NCI-H2107 treated with DMSO at 0.1 percent for 48 hours (cell line): ENCODE results near the gene DAPK2.
A peak's percentile ranks its signal among the peaks of the same experiment; 100 is the strongest.
"Not testable (repeated sequence)": the region's sequence is repeated elsewhere in the genome, so short reads cannot be mapped to it uniquely, and the experiment has no call there.

Experiments used
- DNase-seq: peaks from one replicate; lab custom pipeline; 2025; ENCODE audit not compliant: unreplicated experiment; lab: John Stamatoyannopoulos, UW

Gene DAPK2

DNA sequence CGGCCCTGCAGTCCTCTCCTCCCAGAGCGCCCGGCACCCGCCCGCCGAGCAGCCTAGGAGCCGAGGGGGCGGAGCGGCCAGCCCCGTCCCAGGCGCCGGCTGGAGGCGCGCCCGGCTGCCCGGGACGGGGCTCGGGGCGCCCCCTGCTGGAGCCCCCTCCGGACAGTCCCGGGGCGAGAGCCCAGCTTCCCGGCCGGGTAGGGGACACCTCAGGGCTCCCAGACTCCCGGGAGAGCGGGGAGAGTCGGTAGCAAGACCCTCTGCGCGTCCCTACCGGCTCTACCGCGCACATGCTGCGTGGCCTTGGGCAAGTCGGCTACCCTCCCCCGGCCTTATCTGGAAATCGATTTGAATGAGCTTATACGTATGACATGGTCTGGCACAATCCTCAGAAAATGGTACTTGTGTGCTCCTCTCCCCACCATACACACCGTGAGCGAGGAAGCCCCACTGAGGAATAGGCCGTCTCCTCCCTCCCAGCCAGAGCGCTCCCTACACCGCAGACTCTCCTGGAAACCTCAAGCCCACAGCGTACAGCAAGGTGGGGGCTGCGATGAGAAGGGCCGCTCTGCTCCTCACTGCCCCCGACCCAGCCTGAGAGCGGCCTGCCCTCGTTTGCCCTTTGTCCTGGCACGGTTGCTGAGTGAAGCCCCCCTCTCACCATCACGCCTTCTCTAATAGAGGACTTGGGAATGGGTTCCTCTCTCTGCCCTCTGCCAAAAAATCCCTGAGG, at the start of gene DAPK2:
TSS of gene DAPK2 (minus strand) at position 65 of the 733 bp plus-strand sequence. CDS start 6,224 bp downstream, outside the sequence.
- DNase-seq: no peak

DNA sequence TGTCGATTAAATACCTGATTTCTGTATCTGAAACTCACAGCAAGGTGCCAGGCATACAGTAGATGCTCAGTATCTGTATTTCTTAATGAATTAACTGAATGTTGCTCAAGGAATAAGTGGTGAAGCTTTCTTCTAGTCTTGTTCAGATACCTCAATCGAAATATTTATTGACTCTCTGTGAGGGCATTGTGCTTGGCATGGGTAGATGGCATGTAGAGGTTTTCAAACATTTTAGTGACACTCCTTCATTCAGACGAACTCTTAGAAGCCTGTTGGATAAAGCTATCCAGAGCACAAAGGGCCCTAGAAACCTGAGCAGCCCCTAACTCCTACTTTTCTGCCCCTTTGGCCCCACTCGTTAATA, 49.1 kb upstream of the DAPK2 start:
- no peak for DNase-seq

DNA sequence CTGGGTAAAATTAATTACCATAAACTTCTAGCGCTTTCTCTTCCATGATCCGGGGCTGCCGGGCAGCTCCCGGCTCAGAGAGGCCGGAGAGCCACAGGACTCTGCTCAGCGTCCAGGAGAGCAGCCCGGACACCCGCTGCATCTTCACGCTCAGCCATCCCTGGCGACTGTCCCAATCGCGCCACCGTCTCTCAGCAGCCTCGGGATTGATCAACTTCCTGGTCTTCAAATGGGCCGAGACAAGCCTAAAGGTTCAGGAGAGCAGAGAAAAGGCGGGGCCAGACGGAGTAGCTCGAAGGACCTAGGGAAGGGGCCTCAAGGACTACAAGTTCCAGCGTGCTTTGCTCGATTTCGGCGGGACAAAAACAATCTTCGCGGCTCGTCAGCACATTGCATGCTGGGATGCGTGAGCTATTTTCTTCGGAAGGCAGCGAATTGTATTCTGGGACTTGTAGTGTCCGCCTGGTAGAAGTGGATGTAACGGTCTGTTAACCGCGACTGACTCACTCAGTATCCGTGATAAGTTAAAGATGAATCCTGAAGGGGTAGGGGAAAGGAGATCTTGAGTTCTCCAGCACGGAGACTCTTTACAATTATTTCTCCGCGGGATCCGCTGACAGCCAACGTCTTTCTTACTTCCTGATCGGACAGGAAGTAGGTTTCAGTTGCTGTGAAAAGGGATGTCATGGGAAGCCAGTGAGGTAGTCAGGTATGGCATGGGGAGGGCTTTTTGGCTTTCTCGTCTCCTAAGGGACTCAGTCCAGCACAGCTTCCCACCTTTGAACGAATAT, 47.5 kb upstream of the DAPK2 start, which contains the start of gene CIAO2A:
TSS of gene CIAO2A (minus strand) at position 212 of the 791 bp plus-strand sequence. CDS start at position 142, 70 bp downstream.
- peak; percentile 92 for DNase-seq

DNA sequence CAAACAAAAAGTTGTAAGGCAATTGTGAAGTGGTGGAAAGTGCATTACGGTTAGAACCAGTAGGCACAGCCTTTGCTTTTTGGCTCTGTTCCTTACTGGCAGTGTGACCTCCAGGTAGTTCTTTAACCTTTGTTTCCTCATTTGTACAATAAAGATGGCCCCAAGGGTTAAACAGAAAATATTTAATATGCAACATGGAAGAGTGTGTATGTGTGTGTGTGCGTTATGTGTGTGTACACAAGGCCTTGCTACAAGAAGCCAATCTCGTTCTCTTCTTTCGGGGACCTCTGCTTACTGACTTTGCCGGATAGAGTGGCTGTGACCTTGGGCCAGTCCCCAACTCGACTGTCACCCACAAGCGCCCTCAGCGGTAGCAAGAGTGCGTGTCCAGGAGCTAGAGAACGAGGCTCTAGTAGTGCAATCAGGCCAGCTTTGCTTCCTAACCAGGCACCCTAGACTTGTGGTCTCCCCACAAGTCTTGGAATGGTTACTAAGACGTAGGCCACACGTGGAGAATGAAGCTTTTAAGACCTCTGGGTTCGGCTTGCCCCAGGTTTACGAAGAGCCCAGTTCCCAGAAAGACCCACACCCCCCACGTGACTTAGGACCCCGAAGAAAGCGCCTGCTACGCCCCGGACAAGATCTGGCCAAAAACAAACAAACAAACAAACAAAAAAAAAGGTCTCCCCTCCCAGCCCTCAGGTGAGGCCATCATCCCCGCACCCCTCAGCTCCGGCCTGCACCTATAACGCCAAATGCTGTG, 46.8 kb upstream of the DAPK2 start:
- DNase-seq: no peak

DNA sequence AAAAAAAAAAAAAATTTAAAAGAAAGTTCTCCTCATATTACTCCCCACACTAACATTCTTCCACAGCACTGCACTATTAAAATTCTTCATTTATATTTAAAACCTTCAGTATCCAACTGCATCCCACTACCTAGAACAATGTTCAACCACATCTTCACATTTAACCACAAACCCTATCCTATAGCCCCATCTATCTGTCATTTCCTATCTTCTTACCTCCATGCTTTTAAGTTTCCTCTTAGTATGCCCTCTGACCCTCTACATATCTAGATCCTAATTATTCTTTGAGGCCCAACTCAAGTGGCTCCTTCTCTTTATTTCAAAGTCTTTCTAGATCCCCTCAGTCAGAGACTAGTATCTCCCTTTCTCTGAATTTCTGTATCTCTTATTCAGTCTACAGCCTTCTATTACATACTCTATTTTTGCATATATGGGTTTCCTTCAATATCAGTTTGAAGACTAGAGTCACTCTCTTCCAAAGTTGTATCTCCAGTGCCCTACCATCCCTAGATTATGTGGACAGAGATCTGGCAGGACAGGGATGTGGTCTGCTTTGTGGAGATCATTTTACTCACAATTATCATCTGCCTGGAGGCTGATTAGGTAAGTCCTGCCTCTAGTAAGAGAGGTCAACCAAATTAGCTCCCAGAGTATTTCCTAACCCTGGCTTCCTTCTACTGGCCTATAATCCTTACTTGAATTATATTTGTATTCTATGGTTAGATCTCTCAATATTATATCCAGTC, 46.0 kb upstream of the DAPK2 start:
- no peak for DNase-seq

DNA sequence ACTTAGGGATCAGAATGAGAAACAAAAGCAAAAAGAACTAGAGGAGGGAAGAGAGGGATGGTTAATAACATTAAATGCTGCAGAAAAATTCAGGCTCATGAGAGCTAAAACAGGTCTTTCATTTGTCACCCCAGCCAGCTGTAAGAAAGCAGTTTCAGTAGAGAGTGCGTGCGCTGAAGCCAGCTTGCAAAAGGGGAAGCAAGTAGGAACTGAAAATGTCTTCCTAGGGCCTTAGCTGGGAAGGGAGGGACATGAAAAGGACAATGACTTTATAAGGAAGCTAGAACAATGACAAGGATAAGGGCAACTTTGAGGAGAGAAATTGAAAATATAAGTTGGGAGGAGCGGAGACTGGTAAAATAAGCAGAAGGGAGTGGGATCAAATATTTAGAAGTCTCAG, 44.2 kb upstream of the DAPK2 start:
- DNase-seq: no peak

DNA sequence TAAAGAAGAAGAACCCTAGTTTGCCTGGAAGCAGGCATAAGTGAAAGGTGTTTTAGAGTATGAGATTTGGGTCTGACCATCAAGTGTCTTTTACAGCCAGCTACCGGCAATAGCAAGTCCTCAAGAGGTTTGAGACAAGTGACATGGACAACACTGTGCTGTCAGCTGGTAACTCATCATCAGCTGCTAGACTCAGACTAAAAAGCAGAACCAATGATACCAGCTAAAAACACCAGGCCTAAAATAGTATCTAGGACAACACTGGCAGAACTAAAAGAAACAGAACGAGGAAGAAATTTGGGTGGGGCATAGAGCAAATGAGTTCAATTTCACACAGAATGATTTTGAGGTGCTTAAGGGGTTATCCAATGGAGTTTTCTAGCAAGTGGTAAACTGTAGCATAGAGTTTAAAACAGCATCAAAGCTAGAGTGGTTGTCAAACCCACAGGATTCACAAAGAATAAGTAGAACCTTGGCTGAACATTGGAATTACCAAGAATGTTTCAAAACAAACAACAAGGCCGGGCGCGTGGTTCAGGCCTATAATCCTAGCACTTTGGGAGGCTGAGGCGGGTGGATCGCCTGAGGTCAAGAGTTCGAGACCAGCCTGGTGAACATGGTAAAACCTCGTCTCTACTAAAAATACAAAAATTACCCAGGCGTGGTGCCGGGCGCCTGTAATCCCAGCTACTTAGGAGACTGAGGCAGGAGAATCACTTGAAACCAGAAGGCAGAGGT, 43.4 kb upstream of the DAPK2 start:
- no peak for DNase-seq

DNA sequence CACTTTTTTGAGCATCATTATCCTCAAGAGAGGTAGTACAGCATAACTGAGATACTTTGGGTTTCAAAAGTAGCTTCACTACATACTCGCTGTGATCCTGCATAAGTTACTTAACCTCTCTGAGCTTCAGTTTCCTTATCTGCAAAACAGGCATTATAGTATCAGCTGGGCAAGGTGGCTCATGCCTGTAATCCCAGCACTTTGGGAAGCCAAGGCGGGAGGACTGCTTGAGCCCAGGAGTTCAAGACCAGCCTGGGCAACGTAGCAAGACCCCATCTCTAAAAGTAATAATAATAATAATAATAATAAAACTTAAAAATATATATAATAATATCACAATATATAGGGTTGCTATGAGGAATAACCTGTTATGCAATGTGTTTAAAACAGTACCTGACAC, 36.5 kb upstream of the DAPK2 start:
- no peak for DNase-seq

DNA sequence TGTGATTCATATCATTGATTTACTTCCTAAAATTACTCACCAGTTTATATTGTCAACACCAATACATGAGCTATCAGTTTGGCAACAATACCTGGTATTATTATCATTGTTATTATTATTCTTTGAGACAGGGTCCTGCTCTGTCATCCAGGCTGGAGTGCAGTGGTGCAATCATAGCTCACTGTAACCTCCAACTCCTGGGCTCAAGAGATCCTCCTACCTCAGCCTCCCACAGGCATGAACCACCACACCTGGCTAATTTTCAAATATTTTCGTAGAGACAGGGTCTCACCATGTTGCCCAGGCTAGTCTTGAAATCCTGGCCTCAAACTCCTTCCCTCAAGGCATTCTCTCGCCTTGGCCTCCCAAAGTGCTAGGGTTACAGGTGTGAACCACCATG, 27.2 kb upstream of the DAPK2 start:
- not testable (repeated sequence) for DNase-seq

DNA sequence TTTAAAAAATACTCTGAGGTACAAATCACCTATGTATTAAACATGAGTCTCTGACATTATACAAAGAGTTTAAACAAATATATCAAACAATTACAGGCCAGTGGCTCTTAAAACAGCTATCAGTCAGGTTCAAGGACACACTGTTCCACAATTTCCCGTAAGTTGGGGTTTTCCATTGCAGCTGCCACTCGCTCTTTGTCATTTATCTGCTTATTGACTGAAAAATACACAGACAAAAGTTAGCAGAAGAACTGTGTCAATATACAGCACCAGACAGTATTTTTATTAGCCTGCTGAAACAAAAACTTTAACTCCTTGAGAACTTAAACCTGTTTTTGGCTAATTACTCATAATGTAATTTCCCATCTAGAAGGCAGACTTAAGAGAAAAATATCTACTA, 26.5 kb upstream of the DAPK2 start:
- DNase-seq: no peak

DNA sequence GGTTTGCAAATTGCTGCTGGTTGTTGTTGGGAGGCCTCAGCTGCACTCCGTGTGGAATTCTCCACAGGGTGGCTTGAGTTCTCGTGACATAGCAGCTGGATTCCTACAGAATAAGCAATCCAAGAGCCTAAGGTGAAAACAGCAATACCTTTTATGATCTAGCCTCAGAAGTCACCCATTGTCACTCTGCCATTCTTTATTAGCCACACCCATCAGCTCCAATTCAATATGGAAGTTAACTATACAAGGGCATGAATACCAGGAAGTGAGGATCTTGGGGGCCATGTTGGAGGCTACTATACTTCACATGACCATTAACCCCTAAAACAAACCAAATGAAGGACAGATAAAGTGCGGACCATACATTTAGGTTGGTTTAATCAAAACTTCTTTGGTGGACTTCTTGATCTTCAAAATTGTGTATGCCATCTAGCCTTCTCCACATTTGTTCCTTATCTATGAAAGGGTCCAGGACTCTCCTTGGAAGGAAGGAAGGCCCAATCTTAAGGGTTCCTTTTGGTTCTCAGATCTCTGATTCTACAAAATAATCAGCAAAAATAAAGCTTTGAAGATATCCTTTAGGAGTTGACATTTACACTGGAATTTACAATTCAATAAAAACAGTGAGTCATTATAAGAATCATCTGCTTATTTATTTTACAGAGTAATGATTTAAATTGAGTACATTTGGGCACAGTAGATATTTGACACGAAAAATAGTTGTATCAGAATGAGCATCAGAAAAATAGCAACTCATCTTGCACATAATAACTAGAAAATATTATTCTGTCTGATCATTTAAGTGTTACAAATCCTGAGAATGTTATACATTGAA, 25.9 kb upstream of the DAPK2 start:
- DNase-seq: no peak

DNA sequence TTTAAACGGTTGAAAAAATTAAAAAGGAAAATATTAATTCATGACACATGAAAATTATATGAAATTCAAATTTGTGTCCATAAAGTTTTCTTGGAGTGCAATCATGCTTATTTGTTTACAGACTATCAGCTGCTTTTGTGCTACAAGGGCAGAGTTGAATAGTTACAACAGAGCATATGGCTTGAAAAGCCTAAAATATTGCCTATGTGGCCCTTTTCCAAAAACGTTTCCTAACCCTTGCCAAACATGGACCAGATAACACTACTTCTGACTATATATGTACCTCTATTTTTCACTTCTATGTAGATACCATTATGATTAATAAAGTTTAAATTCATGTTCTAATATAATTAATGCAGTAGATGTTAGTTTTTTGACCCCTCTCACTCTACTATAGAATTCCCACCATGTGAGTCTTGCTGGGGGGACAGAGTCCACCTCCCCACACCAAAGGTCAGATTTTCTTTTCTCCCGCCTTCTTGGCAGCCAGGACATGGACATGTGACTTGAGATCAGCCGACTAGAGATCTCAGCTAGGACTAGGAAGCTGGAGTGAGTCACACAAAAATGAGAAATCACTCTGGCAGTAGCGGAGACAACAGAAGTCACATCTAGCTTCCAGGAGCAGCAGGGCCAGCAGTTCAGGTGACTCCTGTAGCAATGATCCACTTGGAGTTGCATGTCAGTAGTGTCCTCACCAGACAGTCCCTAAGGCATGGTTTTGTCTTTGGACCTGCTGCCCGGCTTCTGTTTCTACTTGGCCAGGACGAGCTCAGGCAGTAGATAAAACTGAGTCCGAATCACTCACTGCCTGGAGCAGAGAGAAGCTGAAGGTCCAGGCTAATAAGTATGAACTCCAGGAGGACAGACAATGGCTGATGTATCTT, 24.9 kb upstream of the DAPK2 start:
- no peak for DNase-seq

DNA sequence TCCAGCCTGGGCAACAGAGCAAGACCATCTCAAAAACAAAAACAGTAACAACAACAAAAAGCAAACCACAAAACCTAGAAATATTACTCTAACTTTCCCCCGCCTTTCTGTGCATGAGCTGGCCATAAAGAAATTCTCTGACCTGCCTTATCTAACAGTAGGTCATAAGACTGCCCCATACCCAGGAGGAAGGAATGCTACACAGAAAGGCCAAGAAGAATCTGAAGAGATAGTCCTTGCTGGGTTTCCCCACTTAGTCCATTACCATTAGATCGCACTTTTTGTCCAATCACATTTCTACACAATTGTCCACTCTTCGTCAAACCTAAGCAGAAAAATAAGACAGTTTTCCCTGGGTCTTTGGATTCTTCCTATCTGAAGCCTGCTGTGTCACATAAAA, 23.8 kb upstream of the DAPK2 start:
- no peak for DNase-seq

DNA sequence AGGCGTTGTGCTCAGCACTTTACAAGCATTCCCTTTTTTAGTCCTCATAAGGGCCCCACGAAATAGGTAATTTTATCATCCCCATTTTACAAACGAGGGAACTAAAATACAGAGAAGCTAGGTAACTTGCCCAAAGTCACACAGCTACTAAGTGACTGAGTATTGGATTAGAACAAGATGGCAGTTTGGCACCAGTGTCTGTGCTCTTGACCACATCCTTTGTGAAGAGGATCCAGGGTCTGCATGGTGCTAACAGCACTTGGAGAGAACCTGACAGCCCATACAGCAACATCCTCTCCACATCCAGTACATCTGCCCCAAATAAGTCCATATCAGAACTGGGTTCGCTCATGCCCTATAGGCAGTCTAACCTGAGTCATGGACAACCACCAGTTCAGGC, 21.8 kb upstream of the DAPK2 start:
- DNase-seq: no peak

DNA sequence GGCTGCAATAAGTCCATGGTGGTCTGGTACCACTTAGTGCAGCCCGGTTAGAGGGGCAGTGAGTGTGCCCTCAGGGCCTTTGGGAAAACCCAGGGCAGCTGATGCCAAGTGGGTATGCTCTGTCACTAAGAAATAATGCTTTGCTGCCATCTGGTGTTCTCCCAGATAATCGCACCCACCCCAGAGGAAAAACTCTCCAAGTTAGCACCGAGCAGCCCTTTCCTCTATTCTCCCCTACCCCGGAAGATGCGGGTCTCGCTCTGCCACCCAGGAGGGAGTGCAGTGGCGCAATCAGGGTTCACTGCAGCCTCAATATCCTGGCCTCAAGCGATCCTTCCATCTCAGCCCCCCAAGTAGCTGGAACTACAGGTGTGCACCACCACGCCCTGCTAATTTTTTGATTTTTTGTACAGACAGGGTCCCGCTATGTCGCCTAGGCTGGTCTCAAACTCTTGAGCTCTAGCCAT, 21.3 kb upstream of the DAPK2 start:
- DNase-seq: peak; percentile 28

DNA sequence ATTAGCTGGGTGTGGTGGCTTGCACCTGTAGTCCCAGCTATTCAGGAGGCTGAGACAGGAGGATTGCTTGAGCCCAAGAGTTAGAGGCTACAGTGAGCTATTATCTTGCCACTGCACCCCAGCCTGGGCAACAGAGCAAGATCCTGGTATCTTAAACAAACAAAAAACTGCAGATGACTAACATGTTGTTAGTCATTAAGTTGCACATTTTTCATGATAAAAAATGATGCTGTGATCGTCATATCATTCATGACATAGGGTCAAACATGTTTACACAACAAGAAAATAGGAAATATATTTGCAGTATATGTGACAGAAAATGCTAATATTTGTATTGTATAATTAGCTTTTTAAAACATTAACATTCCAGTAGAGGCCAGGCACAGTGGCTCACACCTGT, 20.2 kb upstream of the DAPK2 start:
- no peak for DNase-seq

DNA sequence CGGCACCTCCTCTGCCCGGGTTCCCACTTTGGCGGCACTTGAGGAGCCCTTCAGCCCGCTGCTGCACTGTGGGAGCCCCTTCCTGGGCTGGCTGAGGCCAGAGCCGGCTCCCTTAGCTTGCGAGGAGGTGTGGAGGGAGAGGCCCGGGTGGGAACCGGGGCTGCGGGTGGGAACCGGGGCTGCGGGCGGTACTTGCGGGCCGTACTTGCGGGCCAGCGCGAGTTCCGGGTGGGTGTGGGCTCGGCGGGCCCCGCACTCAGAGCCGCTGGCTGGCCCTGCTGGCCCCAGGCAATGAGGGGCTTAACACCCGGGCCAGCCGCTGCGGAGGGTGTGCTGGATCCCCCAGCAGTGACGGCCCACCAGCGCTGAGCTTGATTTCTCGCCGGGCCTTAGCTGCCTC, 14.4 kb upstream of the DAPK2 start:
- DNase-seq: no peak

DNA sequence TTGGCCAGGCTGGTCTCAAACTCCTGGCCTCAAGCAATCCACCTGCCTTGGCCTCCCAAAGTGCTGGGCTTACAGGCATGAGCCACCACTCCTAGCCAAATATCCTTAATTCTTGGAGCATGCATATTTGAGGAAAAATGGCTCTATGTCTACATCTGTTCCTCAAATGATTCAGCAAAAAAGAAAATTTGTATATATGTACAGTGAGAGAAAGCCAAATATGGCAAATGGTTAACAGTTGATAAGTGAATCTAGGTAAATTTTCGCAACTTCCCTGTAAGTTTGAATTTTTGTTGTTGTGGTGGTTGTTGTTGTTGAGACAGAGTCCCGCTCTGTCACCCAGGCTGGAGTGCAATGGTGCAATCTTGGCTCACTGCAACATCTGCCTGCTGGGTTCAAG, 12.8 kb upstream of the DAPK2 start:
- DNase-seq: not testable (repeated sequence)
